ENCODE data around the gene MRPL44. TPM values are rescaled to one million over a fixed set of nuclear protein-coding genes. Genes with fewer than 3 reads are reported as not detected.

The MRPL44 gene
- total RNA-seq, 3 donors from 2014 or later (not counting 1 experiment from before 2014, with no cell fraction given), result 27.6 to 35.1 (median 31.0) TPM

GRCh38 chr2:223989206-223989855 is 32.1 kb downstream of the MRPL44 start:
- Histone ChIP-seq H3K4me1 (ENCODE audit: control insufficient read depth, insufficient read depth, low read length) (no peaks in the 10 kb centered on the region), H3K4me3 (ENCODE audit: low read length) (no peak overlapping the region), H3K27me3 (ENCODE audit: control insufficient read depth, insufficient read depth, low read length) (no peaks in the 10 kb centered on the region), H3K27ac (ENCODE audit: low read length) (no peak overlapping the region), H3K9me3 (ENCODE audit: control insufficient read depth, insufficient read depth, low read length) (no peaks in the 10 kb centered on the region), H3K36me3 (ENCODE audit: control insufficient read depth, insufficient read depth, low read length) (no peaks in the 10 kb centered on the region)
- ATAC-seq, result no peak
- TF ChIP-seq CTCF (IDR thresholded peaks at IDR 0.05), result no peak
- Mint-ChIP-seq H3K27ac (no peak overlapping the region), H3K9me3 (no peaks in the 10 kb centered on the region), H3K27me3 (ENCODE audit: low read depth in 2 of 2) (no peaks in the 10 kb centered on the region), H3K4me3 (no peak overlapping the region), H3K4me1 (no peaks in the 10 kb centered on the region), H3K36me3 (no peaks in the 10 kb centered on the region)
- intact Hi-C loops (cut with micrococcal nuclease), result no loop called here
- 90% methylated on average over 10 of the region's 10 CpGs for WGBS (ENCODE audit: insufficient coverage)
- DNase-seq, result no peak

DNA sequence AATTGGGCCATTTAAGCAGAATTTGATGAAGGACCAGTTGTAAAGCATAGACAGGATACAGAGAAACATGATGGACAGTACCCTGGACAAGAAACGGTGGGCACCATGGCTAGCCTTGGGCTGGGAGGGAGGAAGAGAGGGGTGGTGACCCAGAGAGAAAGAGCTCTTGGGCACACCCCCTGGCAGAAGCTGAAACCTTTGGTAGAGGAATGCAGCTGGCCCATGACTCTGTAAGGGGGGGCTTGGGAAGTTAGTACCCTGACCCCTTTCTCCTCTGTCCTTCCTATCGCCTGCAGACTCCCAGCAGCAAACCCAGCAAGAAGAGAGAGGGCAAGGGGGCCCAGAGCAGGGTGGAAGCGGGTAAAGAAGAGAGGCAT is 32.6 kb downstream of the MRPL44 start:
- no peaks in the 10 kb centered on the region for H3K36me3 ChIP-seq (ENCODE audit: control insufficient read depth, insufficient read depth, low read length)
- no peaks in the 10 kb centered on the region for H3K27me3 ChIP-seq (ENCODE audit: control insufficient read depth, insufficient read depth, low read length)
- Mint-ChIP-seq H3K36me3 (no peaks in the 10 kb centered on the region), H3K27me3 (ENCODE audit: low read depth in 2 of 2) (no peaks in the 10 kb centered on the region), H3K9me3 (no peaks in the 10 kb centered on the region), H3K4me3 (no peak overlapping the region), H3K27ac (no peak overlapping the region), H3K4me1 (no peaks in the 10 kb centered on the region)
- no peaks in the 10 kb centered on the region for H3K4me1 ChIP-seq (ENCODE audit: control insufficient read depth, insufficient read depth, low read length)
- H3K9me3 ChIP-seq (ENCODE audit: control insufficient read depth, insufficient read depth, low read length), result no peaks in the 10 kb centered on the region
- no peak for TF ChIP-seq CTCF (IDR thresholded peaks at IDR 0.05)
- ATAC-seq, result no peak
- intact Hi-C loops (cut with micrococcal nuclease), result loop anchor here (5.0 to 10.0 kb wide), 2 partner anchors 155 to 377 kb away; no protein-coding TSS in a partner anchor
- DNase-seq, result no peak
- 85% methylated on average over 2 of the region's 3 CpGs for WGBS (ENCODE audit: insufficient coverage)
- no peak overlapping the region for H3K27ac ChIP-seq (ENCODE audit: low read length)
- no peak overlapping the region for H3K4me3 ChIP-seq (ENCODE audit: low read length)

DNA sequence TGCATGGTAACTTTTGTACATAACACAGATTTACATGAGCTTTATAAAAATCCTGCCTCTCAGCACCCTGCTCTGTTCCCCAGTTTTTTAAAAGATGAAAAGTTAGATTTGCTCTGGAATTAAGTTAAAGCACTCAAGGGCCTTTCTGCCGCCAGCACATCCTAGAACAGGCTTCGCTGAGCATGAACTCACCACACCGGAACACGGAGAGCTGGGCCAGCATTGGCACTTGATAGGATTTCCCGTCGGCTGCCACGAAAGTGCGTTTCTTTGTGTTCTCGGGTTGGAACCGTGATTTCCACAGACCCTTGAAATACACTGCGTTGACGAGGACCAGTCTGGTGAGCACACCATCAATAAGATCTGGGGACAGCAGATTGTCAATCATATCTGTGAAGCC is 34.3 kb downstream of the MRPL44 start:
- Mint-ChIP-seq H3K27me3 (ENCODE audit: low read depth in 2 of 2) (no peaks in the 10 kb centered on the region), H3K36me3 (no peaks in the 10 kb centered on the region), H3K4me1 (no peaks in the 10 kb centered on the region), H3K27ac (no peak overlapping the region), H3K9me3 (no peaks in the 10 kb centered on the region), H3K4me3 (no peak overlapping the region)
- Histone ChIP-seq H3K9me3 (ENCODE audit: control insufficient read depth, insufficient read depth, low read length) (no peaks in the 10 kb centered on the region), H3K4me1 (ENCODE audit: control insufficient read depth, insufficient read depth, low read length) (no peaks in the 10 kb centered on the region), H3K27ac (ENCODE audit: low read length) (no peak overlapping the region), H3K4me3 (ENCODE audit: low read length) (no peak overlapping the region), H3K36me3 (ENCODE audit: control insufficient read depth, insufficient read depth, low read length) (no peaks in the 10 kb centered on the region), H3K27me3 (ENCODE audit: control insufficient read depth, insufficient read depth, low read length) (no peaks in the 10 kb centered on the region)
- 89% methylated on average over 12 of the region's 12 CpGs for WGBS (ENCODE audit: insufficient coverage)
- no peak for DNase-seq
- TF ChIP-seq CTCF (IDR thresholded peaks at IDR 0.05), result no peak
- intact Hi-C loops (cut with micrococcal nuclease), result loop anchor here (2.0 to 10.0 kb wide), 3 partner anchors 71 to 376 kb away; no protein-coding TSS in a partner anchor
- no peak for ATAC-seq

All from natural killer cell (primary cell).